PC-3 (cell line): Measurements from ENCODE around the gene FKBP1C. TPM values are rescaled to one million over a fixed set of nuclear protein-coding genes. Genes with fewer than 3 reads are reported as not detected.

ENCODE experiments used
- ATAC-seq: fragments of 200-7000 bp; cut with Tn5 transposase; 2 replicates; pipeline ENCODE4 v1.9.1; 2020; ENCODE audit warnings: mild to moderate bottlenecking, moderate library complexity
- BruUV-seq: library from RNA; stranded (reverse); fragments of 400-500 nt; replicated peaks from 2 replicates; lab custom pipeline; 2021; lab: Mats Ljungman, UMichigan
- CTCF ChIA-PET: fragments of 300-600 bp; sonication (Branson Sonifier 250); formaldehyde crosslinking; loops from one replicate; lab custom pipeline; 2022; ENCODE audit warnings: antibody characterized with exemption; lab: Charles Lee
- POLR2A ChIA-PET: fragments of 300-600 bp; sonication (Branson Sonifier 250); formaldehyde crosslinking; loops from one replicate; lab custom pipeline; 2022; ENCODE audit warnings: antibody characterized with exemption; ENCODE audit not compliant: unreplicated experiment; lab: Charles Lee
- DNase-seq: peaks from one replicate; pipeline ENCODE4 v3.0.0-alpha.2; 2015
- H2AFZ ChIP-seq: fragments of 300-600 bp; sonication (generic); 2 replicates; pipeline ENCODE4 v1.6.0; 2016; ENCODE audit warnings: antibody characterized with exemption, low read length
- H3F3A ChIP-seq: fragments of 300-600 bp; sonication (generic); one replicate; pipeline ENCODE4 v1.6.0; 2017; ENCODE audit warnings: antibody characterized with exemption, low read length, control low read depth, mild to moderate bottlenecking; ENCODE audit not compliant: unreplicated experiment
- H3K27ac ChIP-seq: fragments of 300-600 bp; sonication (generic); 2 replicates; pipeline ENCODE4 v1.5.1; 2016; ENCODE audit warnings: mild to moderate bottlenecking, low read length
- H3K27me3 ChIP-seq: fragments of 300-600 bp; sonication (generic); 2 replicates; pipeline ENCODE4 v1.6.1; 2016; ENCODE audit warnings: low read length, mixed read lengths
- H3K36me3 ChIP-seq: fragments of 300-600 bp; sonication (generic); 2 replicates; pipeline ENCODE4 v1.6.1; 2016; ENCODE audit warnings: low read depth, mixed run types, low read length, mixed read lengths
- H3K4me1 ChIP-seq: fragments of 300-600 bp; sonication (generic); 2 replicates; pipeline ENCODE4 v1.5.1; 2016; ENCODE audit warnings: low read length; ENCODE audit not compliant: insufficient read depth
- H3K4me2 ChIP-seq: fragments of 300-600 bp; sonication (generic); 2 replicates; pipeline ENCODE4 v1.6.0; 2016; ENCODE audit warnings: low read length
- H3K4me3 ChIP-seq: fragments of 300-600 bp; sonication (generic); 2 replicates; pipeline ENCODE4 v1.5.1; 2016; ENCODE audit warnings: mild to moderate bottlenecking, low read length, mixed read lengths
- H3K79me2 ChIP-seq: fragments of 300-600 bp; sonication (generic); 2 replicates; pipeline ENCODE4 v1.6.1; 2017; ENCODE audit warnings: low read length, mixed read lengths
- H3K9ac ChIP-seq: fragments of 300-600 bp; sonication (generic); 2 replicates; pipeline ENCODE4 v1.6.0; 2016; ENCODE audit warnings: mild to moderate bottlenecking, low read length
- H3K9me2 ChIP-seq: fragments of 300-600 bp; sonication (generic); replicated peaks from 2 replicates; pipeline ENCODE4 v1.6.1; 2016; ENCODE audit warnings: mixed run types, low read length, mixed read lengths
- H3K9me3 ChIP-seq: fragments of 300-600 bp; sonication (generic); 2 replicates; pipeline ENCODE4 v1.6.1; 2016; ENCODE audit warnings: low read length, mixed read lengths
- H4K20me1 ChIP-seq: fragments of 300-600 bp; sonication (generic); 2 replicates; pipeline ENCODE4 v1.6.1; 2016; ENCODE audit warnings: low read length, mixed read lengths
- EZH2 ChIP-seq: fragments of 300-600 bp; sonication (generic); IDR thresholded peaks from one replicate; pipeline ENCODE4 v1.6.1; 2017; ENCODE audit warnings: antibody characterized with exemption, mild to moderate bottlenecking, low read length; ENCODE audit not compliant: unreplicated experiment
- EZH2phosphoT487 ChIP-seq: fragments of 300-600 bp; sonication (generic); IDR thresholded peaks from 2 replicates; pipeline ENCODE4 v1.6.1; 2018; ENCODE audit warnings: mild to moderate bottlenecking, antibody characterized with exemption, low read length, borderline replicate concordance
- intact Hi-C: fragments of 100-400 bp; cut with micrococcal nuclease; formaldehyde crosslinking; loops from 2 replicates; pipeline ENCODE4 v1.9.0; 2023
- total RNA-seq: library from RNA; depleted of rRNA; stranded (reverse); fragments of >200 nt; gene quantifications from 2 replicates; pipeline ENCODE4 v1.2.3, GENCODE V29; 2014; rRNA removed
- TF ChIP-seq, protein P1 (sequence below): fragments of 300-600 bp; sonication (generic); conservative IDR thresholded peaks from 2 replicates; pipeline ENCODE4 v1.5.1; 2017; ENCODE audit warnings: antibody characterized with exemption, low read depth, mild to moderate bottlenecking, low read length

Gene FKBP1C
- total RNA-seq, 1 experiment from 2014 or later = 1.9 TPM

DNA sequence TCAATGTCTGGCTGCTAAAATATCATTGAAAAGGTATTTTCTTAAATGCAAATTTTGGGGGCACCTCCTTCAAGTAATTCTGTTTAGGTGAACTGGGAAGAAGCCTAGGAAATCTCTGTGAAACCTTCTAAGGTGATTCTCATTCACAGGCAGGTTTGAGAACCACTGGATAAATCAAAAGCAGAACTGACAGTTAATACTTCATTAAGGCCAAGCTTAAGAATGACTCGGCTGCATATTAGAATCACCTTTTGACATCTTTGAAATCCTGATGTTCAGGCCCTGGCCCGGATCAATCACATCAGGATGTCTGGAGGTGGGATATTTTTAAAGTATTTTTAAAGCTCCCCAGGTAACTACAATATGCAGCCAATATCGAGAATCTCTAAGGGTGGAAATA lies 50.6 kb downstream of the FKBP1C start:
- H3K9ac ChIP-seq = no peak overlapping the region

More for the DNA sequence above, 50.6 kb downstream of the FKBP1C start:
- TF ChIP-seq, protein P1, sequence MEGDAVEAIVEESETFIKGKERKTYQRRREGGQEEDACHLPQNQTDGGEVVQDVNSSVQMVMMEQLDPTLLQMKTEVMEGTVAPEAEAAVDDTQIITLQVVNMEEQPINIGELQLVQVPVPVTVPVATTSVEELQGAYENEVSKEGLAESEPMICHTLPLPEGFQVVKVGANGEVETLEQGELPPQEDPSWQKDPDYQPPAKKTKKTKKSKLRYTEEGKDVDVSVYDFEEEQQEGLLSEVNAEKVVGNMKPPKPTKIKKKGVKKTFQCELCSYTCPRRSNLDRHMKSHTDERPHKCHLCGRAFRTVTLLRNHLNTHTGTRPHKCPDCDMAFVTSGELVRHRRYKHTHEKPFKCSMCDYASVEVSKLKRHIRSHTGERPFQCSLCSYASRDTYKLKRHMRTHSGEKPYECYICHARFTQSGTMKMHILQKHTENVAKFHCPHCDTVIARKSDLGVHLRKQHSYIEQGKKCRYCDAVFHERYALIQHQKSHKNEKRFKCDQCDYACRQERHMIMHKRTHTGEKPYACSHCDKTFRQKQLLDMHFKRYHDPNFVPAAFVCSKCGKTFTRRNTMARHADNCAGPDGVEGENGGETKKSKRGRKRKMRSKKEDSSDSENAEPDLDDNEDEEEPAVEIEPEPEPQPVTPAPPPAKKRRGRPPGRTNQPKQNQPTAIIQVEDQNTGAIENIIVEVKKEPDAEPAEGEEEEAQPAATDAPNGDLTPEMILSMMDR = no peak
- TF ChIP-seq EZH2phosphoT487 (no peak), EZH2 (no peak)
- no peaks in the 10 kb centered on the region for H4K20me1 ChIP-seq
- BruUV-seq = no TSS peak
- intact Hi-C loops = no loop called here
- no peak overlapping the region for H3K27ac ChIP-seq
- DNase-seq (no peak), ATAC-seq (no peak)
- H3K4me3 ChIP-seq = no peak overlapping the region
- no peaks in the 10 kb centered on the region for H3K36me3 ChIP-seq
- H2AFZ ChIP-seq = no peak overlapping the region
- no peaks in the 10 kb centered on the region for H3F3A ChIP-seq
- POLR2A ChIA-PET = no interaction called here
- no peaks in the 10 kb centered on the region for H3K9me3 ChIP-seq
- no peak overlapping the region for H3K4me2 ChIP-seq
- peaks cover 17% of the 10 kb centered on the region for H3K27me3 ChIP-seq
- CTCF ChIA-PET = no interaction called here
- no peaks in the 10 kb centered on the region for H3K79me2 ChIP-seq
- no peaks in the 10 kb centered on the region for H3K4me1 ChIP-seq
- H3K9me2 ChIP-seq = no peaks in the 10 kb centered on the region

Other genes with a start within 250 kb of the FKBP1C start
- not detected in 2 replicates for gene LGSN, start 108.5 kb downstream of the FKBP1C start, total RNA-seq